Measurements from ENCODE around the gene SNRPA1. TPM values are rescaled to one million over a fixed set of nuclear protein-coding genes. Genes with fewer than 3 reads are reported as not detected.

SNRPA1 gene
- total and polyA plus RNA-seq, 2 donors (not counting 3 experiments of a cell fraction or from before 2014, with no cell fraction given), result 68.5 to 82.7 TPM

GRCh38 chr15:101242999-101243336 lies 52.1 kb downstream of the SNRPA1 start:
- DNase-seq (ENCODE audit: low read depth, low spot score) (peak; percentile 51), FAIRE-seq (peak; percentile 31)
- Histone ChIP-seq H3K27ac (ENCODE audit: insufficient read depth, low read depth, low read length) (no peak overlapping the region), H3K36me3 (ENCODE audit: control insufficient read depth in 2 of 2, extremely low read depth in 1 of 2, insufficient read depth in 2 of 2, low read length in 2 of 2) (no peaks in the 10 kb centered on the region), H3K79me2 (ENCODE audit: control insufficient read depth, insufficient read depth, low read length) (peaks cover 100% of the 10 kb centered on the region), H3K4me3 (replicated peaks in 1 of 3; ENCODE audit: insufficient read depth in 1 of 3, low read depth in 1 of 3, low read length in 3 of 3) (no peak overlapping the region), H3K9me1 (replicated peaks; ENCODE audit: control insufficient read depth, extremely low read depth, insufficient read depth, low read length) (no peaks in the 10 kb centered on the region), H2AFZ (ENCODE audit: low read depth, low read length) (no peak overlapping the region), H3K9ac (replicated peaks; ENCODE audit: extremely low read depth, insufficient read depth, low read length) (no peak overlapping the region), H3K27me3 (ENCODE audit: control insufficient read depth in 2 of 2, insufficient read depth in 2 of 2, low read length in 2 of 2) (no peaks in the 10 kb centered on the region), H4K20me1 (replicated peaks; ENCODE audit: control insufficient read depth, extremely low read depth, insufficient read depth, low read length) (peaks cover 22% of the 10 kb centered on the region), H3K4me2 (ENCODE audit: insufficient read depth, low read length) (peak overlapping the region; percentile 14), H3K4me1 (ENCODE audit: control insufficient read depth, extremely low read depth, insufficient read depth, low read length) (peaks cover 48% of the 10 kb centered on the region), H3K9me3 (replicated peaks; ENCODE audit: control insufficient read depth, insufficient read depth, low read length) (no peaks in the 10 kb centered on the region)
- intact Hi-C loops (cut with micrococcal nuclease) (loop anchor here (2.0 kb wide), 1 partner anchor 18 kb away; no protein-coding TSS in a partner anchor), dilution Hi-C loops (cut with MboI; ENCODE audit: extremely low pct_ligation_motif_present, low sequenced_read_pairs) (loop anchor here (5.0 kb wide), 1 partner anchor 36 kb away; no protein-coding TSS in a partner anchor)
- TF ChIP-seq FOS (IDR thresholded peaks at IDR 0.05; ENCODE audit: borderline replicate concordance, insufficient read depth, low read length) (no peak), MYC (IDR thresholded peaks at IDR 0.05; ENCODE audit: low read depth, low read length) (no peak), POLR2AphosphoS5 (IDR thresholded peaks at IDR 0.05; ENCODE audit: insufficient read depth, low read depth, low read length) (no peak), JUN (IDR thresholded peaks at IDR 0.05; ENCODE audit: borderline replicate concordance, insufficient read depth, insufficient read length, low read depth) (peak; percentile 17), GATA2 (IDR thresholded peaks at IDR 0.05; ENCODE audit: insufficient read depth, insufficient read length, low read depth, low read length) (no peak)
- TF ChIP-seq, protein P1, sequence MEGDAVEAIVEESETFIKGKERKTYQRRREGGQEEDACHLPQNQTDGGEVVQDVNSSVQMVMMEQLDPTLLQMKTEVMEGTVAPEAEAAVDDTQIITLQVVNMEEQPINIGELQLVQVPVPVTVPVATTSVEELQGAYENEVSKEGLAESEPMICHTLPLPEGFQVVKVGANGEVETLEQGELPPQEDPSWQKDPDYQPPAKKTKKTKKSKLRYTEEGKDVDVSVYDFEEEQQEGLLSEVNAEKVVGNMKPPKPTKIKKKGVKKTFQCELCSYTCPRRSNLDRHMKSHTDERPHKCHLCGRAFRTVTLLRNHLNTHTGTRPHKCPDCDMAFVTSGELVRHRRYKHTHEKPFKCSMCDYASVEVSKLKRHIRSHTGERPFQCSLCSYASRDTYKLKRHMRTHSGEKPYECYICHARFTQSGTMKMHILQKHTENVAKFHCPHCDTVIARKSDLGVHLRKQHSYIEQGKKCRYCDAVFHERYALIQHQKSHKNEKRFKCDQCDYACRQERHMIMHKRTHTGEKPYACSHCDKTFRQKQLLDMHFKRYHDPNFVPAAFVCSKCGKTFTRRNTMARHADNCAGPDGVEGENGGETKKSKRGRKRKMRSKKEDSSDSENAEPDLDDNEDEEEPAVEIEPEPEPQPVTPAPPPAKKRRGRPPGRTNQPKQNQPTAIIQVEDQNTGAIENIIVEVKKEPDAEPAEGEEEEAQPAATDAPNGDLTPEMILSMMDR (IDR thresholded peaks at IDR 0.05; ENCODE audit: extremely low read depth in 1 of 2, insufficient read depth in 1 of 2, low read depth in 1 of 2, low read length in 2 of 2), result no peak
- no TSS peak for BruUV-seq (replicated peaks)
- POLR2A ChIA-PET, result no interaction called here
- CTCF ChIA-PET, result interaction anchor here (0.7 to 1.9 kb wide), 8 partner anchors 9 to 173 kb away, joined by 3 to 7 read pairs (median 4); partner anchors contain the start of gene CHSY1

Measured in endothelial cell of umbilical vein (primary cell).